B cell (primary cell): ENCODE measurements around the gene PCAT7. TPM values are rescaled to one million over a fixed set of nuclear protein-coding genes. Genes with fewer than 3 reads are reported as not detected.
A peak's percentile ranks its signal among the peaks of the same experiment; 100 is the strongest.

Experiments used
- ATAC-seq: fragments of 200-7000 bp; cut with Tn5 transposase; one replicate; pipeline ENCODE4 v1.10.0; 2021; ENCODE audit warnings: low read depth, mild to moderate bottlenecking, moderate number of reproducible peaks, moderate library complexity
- CTCF ChIA-PET: fragments of 350-600 bp; sonication (Branson Sonifier 250); formaldehyde crosslinking; loops from one replicate; lab custom pipeline; 2021; ENCODE audit warnings: antibody characterized with exemption, inconsistent platforms; lab: Charles Lee
- POLR2A ChIA-PET: fragments of 350-600 bp; sonication (Branson Sonifier 250); formaldehyde crosslinking; loops from one replicate; lab custom pipeline; 2021; ENCODE audit warnings: antibody characterized with exemption; lab: Charles Lee
- DNase-seq: peaks from one replicate; pipeline ENCODE4 v3.0.0; 2013
- H2AFZ ChIP-seq: 2 replicates; pipeline ENCODE4 v1.6.1; 2012; ENCODE audit warnings: mild to moderate bottlenecking, low read depth, low read length; ENCODE audit not compliant: insufficient read depth, poor library complexity, severe bottlenecking
- H3K27ac ChIP-seq, 2 donors: 1 replicate in 1 of 2; 2 replicates in 1 of 2; pipeline ENCODE4 v1.5.1; 2012 to 2013; ENCODE audit warnings: low read length in 2 of 2, mild to moderate bottlenecking in 2 of 2, moderate library complexity in 1 of 2
- H3K27me3 ChIP-seq, 4 experiments: fragments of 200-600 bp in 1 of 4; sonication (generic) in 1 of 4; replicated peaks in 1 of 4; 1 replicate in 2 of 4; 2 replicates in 2 of 4; pipeline versions ENCODE4 v1.6.1 to v1.7.0; 2013 to 2016; ENCODE audit warnings: low read length in 3 of 4, mild to moderate bottlenecking in 2 of 4, mixed read lengths in 1 of 4, moderate library complexity in 1 of 4; ENCODE audit not compliant: insufficient read depth in 4 of 4, control insufficient read depth in 3 of 4; ENCODE audit errors: control extremely low read depth in 1 of 4
- H3K36me3 ChIP-seq, 2 experiments: replicated peaks in 1 of 2; 1 replicate in 1 of 2; 2 replicates in 1 of 2; pipeline versions ENCODE4 v1.6.1 to v1.7.1; 2013; ENCODE audit warnings: low read length in 1 of 2; ENCODE audit not compliant: insufficient read depth in 2 of 2, control insufficient read depth in 1 of 2; ENCODE audit errors: control extremely low read depth in 1 of 2, extremely low read depth in 1 of 2
- H3K4me1 ChIP-seq, 2 donors: fragments of 200-600 bp in 1 of 2; sonication (generic) in 1 of 2; 1 replicate in 1 of 2; 2 replicates in 1 of 2; pipeline versions ENCODE4 v1.5.1 to v1.6.1; 2013 to 2017; ENCODE audit warnings: low read length in 2 of 2; ENCODE audit not compliant: control insufficient read depth in 2 of 2, insufficient read depth in 2 of 2
- H3K4me2 ChIP-seq: replicated peaks from 2 replicates; pipeline ENCODE3; 2012; ENCODE audit warnings: mild to moderate bottlenecking, low read depth, low read length; ENCODE audit not compliant: poor library complexity, severe bottlenecking
- H3K4me3 ChIP-seq, 5 experiments: fragments of 200-600 bp in 1 of 5; sonication (generic) in 1 of 5; 1 replicate in 3 of 5; 2 replicates in 2 of 5; pipeline versions ENCODE4 v1.5.1 to v1.7.0; 2011 to 2016; ENCODE audit warnings: low read length in 4 of 5, mild to moderate bottlenecking in 4 of 5, low read depth in 2 of 5, control low read depth in 1 of 5, moderate library complexity in 1 of 5; ENCODE audit not compliant: insufficient read depth in 1 of 5; ENCODE audit errors: control extremely low read depth in 1 of 5, extremely low read depth in 1 of 5
- H3K79me2 ChIP-seq: fragments of 200-600 bp; sonication (generic); one replicate; pipeline ENCODE4 v1.6.0; 2016; ENCODE audit warnings: low read length; ENCODE audit not compliant: control insufficient read depth, insufficient read depth
- H3K9ac ChIP-seq: fragments of 200-600 bp; sonication (generic); 2 replicates; pipeline ENCODE4 v1.6.1; 2017; ENCODE audit warnings: mild to moderate bottlenecking, low read length, moderate library complexity
- H3K9me3 ChIP-seq, 3 donors: one replicate each; pipeline versions ENCODE4 v1.6.1 to v1.7.1; 2013; ENCODE audit warnings: low read length in 2 of 3; ENCODE audit not compliant: control insufficient read depth in 2 of 3, insufficient read depth in 1 of 3; ENCODE audit errors: control extremely low read depth in 1 of 3
- H4K20me1 ChIP-seq: 2 replicates; pipeline ENCODE4 v1.6.0; 2012; ENCODE audit warnings: mild to moderate bottlenecking, low read length; ENCODE audit not compliant: insufficient read depth, control insufficient read depth, poor library complexity, severe bottlenecking
- H3K27ac Mint-ChIP-seq: one replicate; pipeline ENCODE4 v1.8.0; 2021; ENCODE audit warnings: mixed read lengths
- H3K27me3 Mint-ChIP-seq: one replicate; pipeline ENCODE4 v1.8.0; 2021; ENCODE audit warnings: mixed read lengths
- H3K4me1 Mint-ChIP-seq: one replicate; pipeline ENCODE4 v1.8.0; 2021; ENCODE audit warnings: mixed read lengths
- H3K4me3 Mint-ChIP-seq: one replicate; pipeline ENCODE4 v1.8.0; 2021; ENCODE audit warnings: mixed read lengths
- H3K9me3 Mint-ChIP-seq: one replicate; pipeline ENCODE4 v1.8.0; 2022; ENCODE audit warnings: mixed read lengths; ENCODE audit not compliant: insufficient read depth
- EZH2 ChIP-seq: IDR thresholded peaks from 2 replicates; pipeline ENCODE4 v1.6.1; 2012; ENCODE audit warnings: borderline replicate concordance, low read depth, mild to moderate bottlenecking, moderate library complexity, low read length; ENCODE audit not compliant: insufficient read depth, poor library complexity, severe bottlenecking
- WGBS: methylation state at CpG from one replicate; pipeline ENCODE4 v1.1.5; 2013; ENCODE audit warnings: missing lambda C conversion rate; ENCODE audit not compliant: insufficient coverage; 5-methylcytosine and 5-hydroxymethylcytosine counted together
- intact Hi-C: fragments of 100-400 bp; cut with micrococcal nuclease; formaldehyde crosslinking; loops from one replicate; pipeline ENCODE4 v1.10.0; 2022
- polyA plus RNA-seq: library from polyadenylated mRNA; depleted of rRNA; stranded (reverse); fragments of >200 nt; gene quantifications from 2 replicates; pipeline ENCODE4 v1.2.3, GENCODE V29; 2012
- total RNA-seq, 2 donors: library from RNA; stranded (reverse); fragments of 120-200 nt in 1 of 2; gene quantifications; 1 replicate in 1 of 2; 2 replicates in 1 of 2; pipeline versions ENCODE4 v1.2.3 to v1.2.4, GENCODE V29; 2013 to 2022
- TF ChIP-seq, protein P1 (sequence below): fragments of 200-600 bp; IDR thresholded peaks from one replicate; pipeline ENCODE4 v1.8.0; 2022; ENCODE audit warnings: antibody characterized with exemption, mild to moderate bottlenecking

Gene PCAT7
- total and polyA plus RNA-seq, 2 donors (not counting 1 experiment from before 2014, with no cell fraction given), result not detected

DNA sequence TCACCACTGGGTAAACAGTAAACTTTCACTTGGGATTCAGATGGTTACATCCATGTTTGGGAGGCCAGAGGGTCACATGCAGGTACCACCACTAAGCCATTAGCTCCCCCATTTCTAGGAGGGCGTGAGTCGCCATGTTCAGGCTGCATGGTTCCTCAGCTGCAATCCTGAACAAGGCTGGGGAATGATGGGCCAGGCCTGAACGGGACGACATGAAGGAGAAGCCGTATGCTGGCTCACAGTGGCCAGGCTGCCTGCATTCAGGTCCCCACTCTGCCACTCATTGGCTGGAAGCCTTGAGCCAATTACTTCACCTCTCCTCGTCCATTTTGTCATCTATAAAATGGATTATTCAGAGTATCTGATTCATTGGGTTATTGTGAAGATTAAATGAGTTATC, 47.8 kb downstream of the PCAT7 start:
- H3K4me1 Mint-ChIP-seq, result peaks cover 5% of the 10 kb centered on the region
- peaks cover 30% of the 10 kb centered on the region for H3K27me3 Mint-ChIP-seq
- CTCF ChIA-PET, result interaction anchor here (0.5 to 0.7 kb wide), 3 partner anchors 21 to 308 kb away, joined by 3 to 4 read pairs (median 3); no protein-coding TSS in a partner anchor
- DNase-seq (no peak), ATAC-seq (no peak)
- no peak overlapping the region for H3K27ac Mint-ChIP-seq
- no peaks in the 10 kb centered on the region for H3K9me3 Mint-ChIP-seq
- TF ChIP-seq, protein P1, sequence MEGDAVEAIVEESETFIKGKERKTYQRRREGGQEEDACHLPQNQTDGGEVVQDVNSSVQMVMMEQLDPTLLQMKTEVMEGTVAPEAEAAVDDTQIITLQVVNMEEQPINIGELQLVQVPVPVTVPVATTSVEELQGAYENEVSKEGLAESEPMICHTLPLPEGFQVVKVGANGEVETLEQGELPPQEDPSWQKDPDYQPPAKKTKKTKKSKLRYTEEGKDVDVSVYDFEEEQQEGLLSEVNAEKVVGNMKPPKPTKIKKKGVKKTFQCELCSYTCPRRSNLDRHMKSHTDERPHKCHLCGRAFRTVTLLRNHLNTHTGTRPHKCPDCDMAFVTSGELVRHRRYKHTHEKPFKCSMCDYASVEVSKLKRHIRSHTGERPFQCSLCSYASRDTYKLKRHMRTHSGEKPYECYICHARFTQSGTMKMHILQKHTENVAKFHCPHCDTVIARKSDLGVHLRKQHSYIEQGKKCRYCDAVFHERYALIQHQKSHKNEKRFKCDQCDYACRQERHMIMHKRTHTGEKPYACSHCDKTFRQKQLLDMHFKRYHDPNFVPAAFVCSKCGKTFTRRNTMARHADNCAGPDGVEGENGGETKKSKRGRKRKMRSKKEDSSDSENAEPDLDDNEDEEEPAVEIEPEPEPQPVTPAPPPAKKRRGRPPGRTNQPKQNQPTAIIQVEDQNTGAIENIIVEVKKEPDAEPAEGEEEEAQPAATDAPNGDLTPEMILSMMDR, result no peak
- TF ChIP-seq EZH2, result no peak
- H4K20me1 ChIP-seq, result no peaks in the 10 kb centered on the region
- 100% methylated on average over 3 of the region's 6 CpGs for WGBS
- H3K79me2 ChIP-seq, result no peaks in the 10 kb centered on the region
- H3K27ac ChIP-seq, result no peak overlapping the region
- no peaks in the 10 kb centered on the region for H3K9me3 ChIP-seq
- H3K27me3 ChIP-seq, result no peaks in the 10 kb centered on the region
- intact Hi-C loops, result no loop called here
- H3K4me3 Mint-ChIP-seq, result no peak overlapping the region
- no peak overlapping the region for H3K4me2 ChIP-seq
- no peaks in the 10 kb centered on the region for H3K36me3 ChIP-seq
- no peak overlapping the region for H3K9ac ChIP-seq
- peaks cover 0 to 4% of the 10 kb centered on the region in 2 donors for H3K4me1 ChIP-seq
- no peak overlapping the region for H3K4me3 ChIP-seq
- no peak overlapping the region for H2AFZ ChIP-seq
- POLR2A ChIA-PET, result no interaction called here

DNA sequence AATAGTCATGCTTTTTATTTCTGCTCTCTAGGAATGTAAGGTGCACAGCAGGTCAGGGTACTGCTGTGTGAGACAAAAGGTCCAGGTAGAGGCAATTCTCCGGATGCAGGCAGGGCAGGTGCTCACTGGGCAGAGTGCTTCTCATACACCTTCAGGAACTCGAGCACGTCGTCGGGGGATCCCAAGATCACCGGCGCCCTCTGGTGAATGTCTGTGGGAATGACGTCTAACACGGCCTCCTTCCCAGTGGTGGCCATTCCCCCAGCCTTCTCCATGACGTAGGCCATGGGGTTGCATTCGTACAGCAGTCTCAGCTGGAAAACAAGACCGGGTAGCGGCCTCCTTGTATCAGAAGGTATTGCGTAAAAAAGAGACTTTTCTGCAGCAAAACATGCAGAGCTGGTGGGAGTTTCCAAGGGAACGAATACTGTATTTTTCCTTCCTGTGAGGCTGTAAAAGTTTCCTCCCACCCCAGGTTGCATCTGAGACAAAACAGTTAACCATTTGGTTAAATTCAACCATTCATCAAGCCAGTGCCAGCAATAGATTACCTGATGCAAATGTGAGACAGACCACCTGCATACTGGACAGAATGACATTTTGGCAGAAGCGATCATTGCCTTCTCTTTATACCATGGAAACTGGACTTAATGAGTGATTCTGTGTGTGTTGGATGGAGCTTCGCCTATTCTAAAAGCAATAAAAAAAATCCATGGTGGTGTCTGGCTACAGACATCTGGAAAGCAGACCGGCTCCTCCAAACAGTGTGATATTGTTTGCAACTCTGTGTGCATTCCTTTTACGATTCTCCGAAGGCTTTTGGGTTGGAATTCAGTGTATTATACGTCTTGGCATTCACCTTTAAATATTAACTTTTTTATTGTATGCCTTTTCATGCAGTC, 48.6 kb downstream of the PCAT7 start:
- H3K9me3 Mint-ChIP-seq, result no peaks in the 10 kb centered on the region
- no peak overlapping the region for H2AFZ ChIP-seq

More for the DNA sequence above, 48.6 kb downstream of the PCAT7 start:
- Histone ChIP-seq H4K20me1 (no peaks in the 10 kb centered on the region), H3K27ac (no peak overlapping the region), H3K36me3 (no peaks in the 10 kb centered on the region), H3K27me3 (no peaks in the 10 kb centered on the region), H3K79me2 (no peaks in the 10 kb centered on the region), H3K4me3 (no peak overlapping the region), H3K9me3 (no peaks in the 10 kb centered on the region), H3K4me2 (no peak overlapping the region), H3K4me1 (peaks cover 0 to 4% of the 10 kb centered on the region in 2 donors), H3K9ac (no peak overlapping the region)
- intact Hi-C loops, result no loop called here
- ATAC-seq (peak; percentile 72), DNase-seq (peak; percentile 67)
- Mint-ChIP-seq H3K4me1 (peaks cover 5% of the 10 kb centered on the region), H3K27me3 (peaks cover 33% of the 10 kb centered on the region), H3K27ac (no peak overlapping the region), H3K4me3 (no peak overlapping the region)
- POLR2A ChIA-PET, result no interaction called here
- 17% methylated on average over 13 of the region's 21 CpGs for WGBS
- CTCF ChIA-PET, result interaction anchor here (0.5 to 1.3 kb wide), 3 partner anchors 17 to 525 kb away, joined by 3 read pairs; no protein-coding TSS in a partner anchor
- TF ChIP-seq EZH2, result no peak
- TF ChIP-seq, protein P1, result peak; percentile 72
